C1 segment of cervical spinal cord (tissue), 14 donors: ENCODE data around the gene PLEKHJ1.
"Not testable (repeated sequence)": the region's sequence is repeated elsewhere in the genome, so short reads cannot be mapped to it uniquely, and the experiment has no call there.

Source experiments
- DNase-seq, 14 donors: peaks; one replicate each; lab custom pipeline; 2025; lab: John Stamatoyannopoulos, UW

PLEKHJ1 gene

DNA sequence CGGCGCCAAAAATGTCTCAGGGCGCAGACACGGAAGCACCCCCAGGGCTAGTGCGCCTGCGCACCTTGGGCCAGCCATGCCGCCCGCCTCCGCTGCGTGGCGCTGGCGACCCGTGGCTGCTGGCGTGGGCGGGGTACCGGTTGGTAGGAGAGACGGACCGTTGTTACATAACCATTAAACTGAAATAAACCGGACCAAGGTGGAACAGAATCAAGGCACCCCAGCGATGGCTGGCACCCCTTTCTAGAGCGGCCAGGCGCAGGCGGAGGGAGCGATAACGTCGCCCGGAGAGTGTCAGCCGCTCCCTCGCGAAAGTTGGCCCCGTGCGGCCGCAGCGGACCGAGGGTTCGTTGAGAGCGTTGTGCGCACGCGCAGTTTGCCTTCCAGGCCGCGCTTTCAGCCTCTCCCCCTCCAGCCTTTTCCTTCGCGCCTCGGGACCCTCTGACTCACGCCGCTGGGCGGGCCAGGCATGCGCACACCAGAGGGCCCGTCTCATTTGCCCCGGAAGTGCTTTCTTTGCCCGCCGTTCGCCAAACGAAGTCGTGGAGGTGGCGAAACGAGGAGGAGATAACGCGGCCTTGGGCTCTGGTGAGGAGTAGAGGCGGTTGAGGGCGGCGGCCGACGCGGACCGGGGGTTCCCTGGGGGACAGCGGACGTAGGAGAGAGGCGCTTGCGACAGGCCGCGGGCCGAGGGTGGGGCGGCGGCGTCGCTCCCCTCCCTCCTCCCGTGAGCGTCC lies at the start of gene PLEKHJ1, which contains the start of gene SF3A2:
Gene PLEKHJ1 (minus strand): TSS at position 16 of the 737 bp plus-strand sequence. CDS start 81 bp downstream, outside the sequence.
Gene SF3A2 (plus strand): TSS at position 511 of the 737 bp plus-strand sequence. CDS start 6,595 bp downstream, outside the sequence.
- DNase-seq, result peak; percentile 74 to 99 (median 96)

DNA sequence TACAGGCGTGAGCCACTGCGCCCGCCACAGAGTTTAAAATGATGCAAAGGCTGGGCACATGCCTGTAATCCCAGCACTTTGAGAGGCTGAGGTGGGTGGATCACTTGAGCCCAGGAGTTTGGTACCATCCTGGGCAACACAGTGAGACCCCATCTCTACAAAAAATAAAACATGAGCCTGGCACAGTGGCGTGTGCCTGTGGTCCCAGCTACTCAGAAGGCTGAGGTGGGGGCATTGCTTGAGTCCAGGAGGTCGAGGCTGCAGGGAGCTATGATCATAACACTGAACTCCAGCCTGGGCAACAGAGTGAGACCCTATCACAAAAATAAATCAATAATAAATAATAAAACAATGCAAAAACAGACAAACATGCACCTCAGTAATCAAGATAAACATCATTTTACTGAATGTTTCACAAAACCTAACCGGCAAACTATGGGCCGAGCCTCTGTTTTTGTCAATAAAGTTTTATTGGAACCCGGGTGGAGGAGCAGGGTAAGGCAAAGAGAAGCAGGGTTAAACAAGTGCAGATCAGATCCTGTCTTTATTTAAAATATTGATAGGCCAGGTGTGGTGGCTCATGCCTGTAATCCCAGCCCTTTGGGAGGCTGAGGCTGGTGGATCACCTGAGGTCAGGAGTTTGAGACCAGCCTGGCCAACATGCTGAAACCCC lies 47.8 kb upstream of the PLEKHJ1 start:
- DNase-seq, result no peak

- no peak for DNase-seq
Measured at GRCh38 chr19:2282862-2283237, 46.7 kb upstream of the PLEKHJ1 start.

DNA sequence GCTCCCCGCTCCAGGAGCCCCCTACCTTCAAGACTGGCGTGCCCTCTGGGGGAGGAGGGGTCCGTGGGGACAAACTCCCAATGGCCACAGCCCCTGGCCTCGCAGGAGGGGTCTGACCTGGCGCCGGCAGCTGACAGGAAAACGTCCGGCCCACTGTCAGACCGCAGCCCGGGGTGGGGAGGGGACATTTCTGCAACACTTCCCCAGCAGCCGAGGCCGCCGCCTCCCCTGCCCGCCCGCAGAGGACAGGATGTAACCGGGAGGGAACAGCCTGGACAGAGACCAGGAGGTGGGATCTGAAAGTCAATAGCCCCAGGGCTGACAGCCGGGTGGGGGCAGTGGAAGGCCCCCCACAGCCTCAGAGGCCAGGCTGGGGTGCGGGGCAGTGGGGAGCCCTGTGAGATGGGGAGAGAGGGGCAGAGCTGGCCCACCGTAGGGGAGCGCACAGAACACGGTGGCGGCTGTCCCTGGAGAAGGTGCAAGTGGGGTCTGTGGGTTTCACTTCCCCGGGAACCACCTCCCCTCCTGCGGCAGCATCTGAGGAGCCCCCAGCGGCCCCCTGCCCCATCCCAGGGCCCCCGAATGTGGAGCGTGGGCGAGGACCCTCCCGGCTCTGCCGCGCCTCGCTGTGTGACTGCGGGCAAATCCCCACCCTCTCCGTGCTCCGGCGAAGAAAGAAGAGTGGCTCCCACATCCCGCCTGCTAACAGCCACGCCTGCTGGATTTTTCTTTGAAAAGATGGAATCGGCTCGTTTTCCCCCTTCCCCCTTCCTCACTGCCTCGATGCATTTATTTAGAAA lies 46.1 kb upstream of the PLEKHJ1 start, which contains the start of gene PEAK3:
Gene PEAK3 (minus strand): TSS at position 114 of the 800 bp plus-strand sequence. CDS start 1,244 bp downstream, outside the sequence.
- peak in 9 of 14 donors; percentile 13 to 70 (median 52) for DNase-seq

- DNase-seq, result not testable (repeated sequence)
Measured at GRCh38 chr19:2281265-2282061, 45.3 kb upstream of the PLEKHJ1 start.

GRCh38 chr19:2280633-2281264 lies 44.6 kb upstream of the PLEKHJ1 start:
- DNase-seq, result no peak

GRCh38 chr19:2278459-2279158 lies 42.5 kb upstream of the PLEKHJ1 start:
- DNase-seq, result no peak

GRCh38 chr19:2277138-2277537 lies 41.0 kb upstream of the PLEKHJ1 start:
- DNase-seq, result no peak

GRCh38 chr19:2276429-2276986 lies 40.4 kb upstream of the PLEKHJ1 start:
- no peak for DNase-seq

GRCh38 chr19:2275588-2276428 lies 39.7 kb upstream of the PLEKHJ1 start:
- no peak for DNase-seq

GRCh38 chr19:2274931-2275535 lies 38.9 kb upstream of the PLEKHJ1 start:
- DNase-seq, result peak in 9 of 14 donors; percentile 49 to 73 (median 58)

DNA sequence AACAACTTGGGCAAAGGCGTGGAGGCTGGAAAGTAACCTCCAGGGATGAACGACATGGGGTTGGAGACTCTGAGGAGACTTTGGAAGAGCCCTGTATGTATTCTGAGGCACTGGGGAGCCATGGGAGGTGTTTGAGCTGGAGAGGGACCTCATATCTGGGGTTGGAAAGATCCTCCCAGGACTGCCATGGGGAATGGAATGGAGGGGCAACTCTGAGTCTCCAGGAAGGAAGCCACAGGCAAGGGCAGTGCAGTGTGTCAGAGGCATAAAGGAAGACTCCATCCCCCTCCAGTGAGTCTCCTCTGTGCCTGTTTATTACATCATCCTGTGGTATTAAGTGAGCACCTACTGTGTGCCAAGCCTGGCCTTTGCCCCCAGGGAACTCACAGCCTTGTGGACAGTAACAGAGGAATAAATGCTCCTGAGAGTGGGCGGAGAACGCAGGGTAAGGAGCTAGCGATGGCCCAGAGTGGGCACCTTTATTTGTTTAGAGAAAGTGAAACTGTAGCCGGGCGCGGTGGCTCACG lies 38.1 kb upstream of the PLEKHJ1 start:
- no peak for DNase-seq

GRCh38 chr19:2273356-2274184 lies 37.4 kb upstream of the PLEKHJ1 start:
- peak in 11 of 14 donors; percentile 21 to 80 (median 35) for DNase-seq

- peak in 2 of 14 donors; percentile 22 to 55 for DNase-seq
Measured at GRCh38 chr19:2271234-2272103, 35.3 kb upstream of the PLEKHJ1 start.

DNA sequence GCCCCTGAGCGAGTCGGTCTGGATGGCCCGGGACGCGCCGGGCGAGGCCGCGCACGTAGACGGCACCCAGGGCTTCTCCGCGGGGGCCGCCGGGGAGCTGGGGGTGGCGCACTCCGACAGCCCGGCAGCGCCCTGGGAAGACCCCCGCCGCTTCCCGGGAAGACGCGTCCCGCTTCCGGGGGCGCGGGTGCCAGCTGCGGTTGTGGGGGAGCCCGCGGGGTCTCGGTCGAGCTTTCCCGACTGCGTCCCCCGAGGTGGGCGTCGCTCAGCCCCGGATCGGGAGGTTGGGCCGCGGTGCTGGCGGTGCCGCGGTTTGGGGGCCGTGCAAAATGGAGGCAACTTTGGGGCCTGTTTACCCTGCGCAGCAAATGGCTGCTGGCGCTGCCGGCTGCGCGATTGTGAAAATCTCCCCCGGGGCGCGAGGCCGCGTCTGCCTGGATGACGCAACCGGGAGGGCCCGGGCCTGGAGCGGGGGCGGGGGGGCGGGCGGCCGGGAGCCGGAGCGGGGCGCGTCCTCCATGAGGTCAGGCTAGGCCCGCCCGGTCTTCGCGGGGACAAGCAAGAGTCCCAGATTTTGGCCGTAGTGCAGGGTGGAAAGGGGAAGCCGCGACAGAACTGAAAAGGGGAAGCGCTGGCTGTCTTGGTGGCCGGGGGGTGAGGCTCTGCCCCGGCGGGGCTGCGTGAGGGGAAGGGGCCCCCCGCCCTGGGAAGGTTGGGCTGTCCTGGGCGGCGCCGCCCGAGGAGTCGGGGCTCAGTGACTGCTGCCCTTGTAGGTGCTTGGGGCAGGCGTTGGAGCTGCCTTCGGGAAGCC lies 34.5 kb upstream of the PLEKHJ1 start:
- peak; percentile 13 to 86 (median 69) for DNase-seq
